OCI-LY3 (cell line): ENCODE results near the gene FBXO24.

ENCODE experiments used
- H2AFZ ChIP-seq: fragments of 200-600, 300-600 bp; shearing (Covaris generic); 2 replicates; pipeline ENCODE4 v1.6.0; 2014; ENCODE audit warnings: antibody characterized with exemption, low read depth, low read length
- H3K27ac ChIP-seq: fragments of 200-600, 300-600 bp; sonication (generic); 2 replicates; pipeline ENCODE4 v1.5.1; 2014; ENCODE audit warnings: mild to moderate bottlenecking, low read length, moderate library complexity, mixed read lengths
- H3K27me3 ChIP-seq: fragments of 200-600, 300-600 bp; sonication (generic); 2 replicates; pipeline ENCODE4 v1.6.1; 2014; ENCODE audit warnings: low read depth, low read length, mixed read lengths
- H3K36me3 ChIP-seq: fragments of 200-600, 300-600 bp; sonication (generic); replicated peaks from 2 replicates; pipeline ENCODE3; 2014; ENCODE audit warnings: low read depth, low read length, mixed read lengths
- H3K4me1 ChIP-seq: fragments of 300-600, 200-600 bp; sonication (generic); 2 replicates; pipeline ENCODE4 v1.6.1; 2014; ENCODE audit warnings: low read length, mixed read lengths
- H3K4me2 ChIP-seq: fragments of 200-600, 300-600 bp; sonication (generic); 2 replicates; pipeline ENCODE4 v1.6.1; 2014; ENCODE audit warnings: low read length, mixed read lengths
- H3K4me3 ChIP-seq: fragments of 300-600, 200-600 bp; sonication (generic); 2 replicates; pipeline ENCODE4 v1.5.1; 2014; ENCODE audit warnings: antibody characterized with exemption, mild to moderate bottlenecking, low read length, moderate library complexity
- H3K79me2 ChIP-seq: fragments of 300-600, 200-600 bp; shearing (Covaris generic); 2 replicates; pipeline ENCODE4 v1.6.1; 2014; ENCODE audit warnings: mild to moderate bottlenecking, low read length, mixed read lengths
- H3K9ac ChIP-seq: fragments of 300-600, 200-600 bp; shearing (Covaris generic); 2 replicates; pipeline ENCODE4 v1.6.0; 2014; ENCODE audit warnings: mild to moderate bottlenecking, low read length, moderate library complexity
- H3K9me3 ChIP-seq: fragments of 200-600, 300-600 bp; shearing (Covaris generic); 2 replicates; pipeline ENCODE4 v1.6.1; 2014; ENCODE audit warnings: low read length, mixed read lengths; ENCODE audit not compliant: insufficient read depth
- H4K20me1 ChIP-seq: fragments of 200-600, 300-600 bp; sonication (generic); 2 replicates; pipeline ENCODE4 v1.6.1; 2016; ENCODE audit warnings: low read length, mixed read lengths; ENCODE audit not compliant: insufficient read depth
- EZH2phosphoT487 ChIP-seq: fragments of 200-600 bp; shearing (Covaris generic); IDR thresholded peaks from 2 replicates; pipeline ENCODE4 v1.6.1; 2018; ENCODE audit warnings: antibody characterized with exemption, mixed run types, low read depth
- TF ChIP-seq, protein P1 (sequence below): fragments of 200-600, 300-600 bp; sonication (generic); IDR thresholded peaks from 2 replicates; pipeline ENCODE4 v1.5.1; 2014; ENCODE audit warnings: antibody characterized with exemption, low read length, low read depth

FBXO24 gene

DNA sequence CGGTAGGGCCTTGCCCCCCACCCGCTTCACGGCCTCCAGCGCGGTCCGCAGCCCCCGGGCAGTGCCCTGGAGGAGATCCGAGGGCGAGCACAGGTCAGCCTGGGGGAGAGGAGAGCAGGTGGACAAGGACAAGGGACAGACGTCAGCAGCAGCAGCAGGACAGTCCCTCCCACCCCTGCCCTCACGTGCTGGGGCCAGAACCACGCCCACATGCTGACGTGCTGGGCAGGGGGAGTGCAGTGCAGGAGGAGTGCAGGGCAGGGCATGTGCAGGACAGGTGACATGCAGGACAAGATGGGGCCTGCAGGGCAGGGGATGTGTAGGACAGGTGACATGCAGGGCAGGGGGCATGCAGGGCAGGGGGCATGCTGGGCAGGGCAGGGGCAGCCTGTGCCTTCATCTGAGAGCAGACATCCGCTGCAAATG is 10.9 kb upstream of the FBXO24 start:
- Histone ChIP-seq H3K9me3 (no peaks in the 10 kb centered on the region), H3K4me1 (no peaks in the 10 kb centered on the region), H2AFZ (no peak overlapping the region), H3K27ac (no peak overlapping the region), H3K4me3 (no peak overlapping the region), H4K20me1 (no peaks in the 10 kb centered on the region), H3K79me2 (no peaks in the 10 kb centered on the region), H3K4me2 (no peak overlapping the region), H3K9ac (no peak overlapping the region), H3K27me3 (no peaks in the 10 kb centered on the region), H3K36me3 (peaks cover 6% of the 10 kb centered on the region)
- no peak for TF ChIP-seq EZH2phosphoT487
- TF ChIP-seq, protein P1, sequence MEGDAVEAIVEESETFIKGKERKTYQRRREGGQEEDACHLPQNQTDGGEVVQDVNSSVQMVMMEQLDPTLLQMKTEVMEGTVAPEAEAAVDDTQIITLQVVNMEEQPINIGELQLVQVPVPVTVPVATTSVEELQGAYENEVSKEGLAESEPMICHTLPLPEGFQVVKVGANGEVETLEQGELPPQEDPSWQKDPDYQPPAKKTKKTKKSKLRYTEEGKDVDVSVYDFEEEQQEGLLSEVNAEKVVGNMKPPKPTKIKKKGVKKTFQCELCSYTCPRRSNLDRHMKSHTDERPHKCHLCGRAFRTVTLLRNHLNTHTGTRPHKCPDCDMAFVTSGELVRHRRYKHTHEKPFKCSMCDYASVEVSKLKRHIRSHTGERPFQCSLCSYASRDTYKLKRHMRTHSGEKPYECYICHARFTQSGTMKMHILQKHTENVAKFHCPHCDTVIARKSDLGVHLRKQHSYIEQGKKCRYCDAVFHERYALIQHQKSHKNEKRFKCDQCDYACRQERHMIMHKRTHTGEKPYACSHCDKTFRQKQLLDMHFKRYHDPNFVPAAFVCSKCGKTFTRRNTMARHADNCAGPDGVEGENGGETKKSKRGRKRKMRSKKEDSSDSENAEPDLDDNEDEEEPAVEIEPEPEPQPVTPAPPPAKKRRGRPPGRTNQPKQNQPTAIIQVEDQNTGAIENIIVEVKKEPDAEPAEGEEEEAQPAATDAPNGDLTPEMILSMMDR: no peak

DNA sequence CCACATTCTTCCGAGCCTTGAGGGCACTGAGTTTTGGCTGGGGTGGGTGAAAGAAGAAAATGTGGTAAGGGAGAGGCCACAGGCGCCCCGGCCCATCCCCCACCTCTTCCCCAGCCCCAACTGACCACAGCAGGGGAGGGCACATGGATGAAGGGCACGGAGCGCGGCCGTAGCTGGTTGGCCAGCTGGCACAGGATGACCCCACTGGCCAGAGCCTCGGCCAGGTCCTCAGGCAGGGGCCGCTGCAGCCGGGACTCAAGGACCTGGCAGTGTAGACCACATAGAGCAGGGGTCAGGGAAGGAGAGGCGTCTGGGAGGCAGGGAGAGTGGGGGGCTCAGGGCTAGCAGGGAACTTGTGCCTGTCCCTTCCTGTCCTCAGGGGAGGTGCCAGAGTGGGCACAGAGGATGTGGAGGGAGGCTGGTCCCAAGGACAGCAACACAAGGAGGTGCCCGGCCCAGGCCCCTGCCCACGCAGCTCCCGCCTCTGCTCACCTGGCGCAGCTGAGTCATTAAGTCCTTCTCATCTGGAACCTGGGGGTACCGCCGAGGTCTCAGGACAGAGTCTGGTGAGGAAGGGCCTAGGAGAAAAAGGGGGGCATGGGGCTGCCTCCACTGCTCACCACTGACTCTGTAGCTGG is 10.3 kb upstream of the FBXO24 start:
- Histone ChIP-seq H3K27me3 (no peaks in the 10 kb centered on the region), H3K27ac (no peak overlapping the region), H3K4me3 (no peak overlapping the region), H3K9me3 (no peaks in the 10 kb centered on the region), H3K36me3 (peaks cover 12% of the 10 kb centered on the region), H3K4me2 (no peak overlapping the region), H3K79me2 (no peaks in the 10 kb centered on the region), H4K20me1 (no peaks in the 10 kb centered on the region), H2AFZ (no peak overlapping the region), H3K9ac (no peak overlapping the region), H3K4me1 (no peaks in the 10 kb centered on the region)
- TF ChIP-seq EZH2phosphoT487: no peak
- TF ChIP-seq, protein P1: no peak

- Histone ChIP-seq H3K4me1 (no peaks in the 10 kb centered on the region), H2AFZ (no peak overlapping the region), H4K20me1 (no peaks in the 10 kb centered on the region), H3K9ac (no peak overlapping the region), H3K27me3 (no peaks in the 10 kb centered on the region), H3K27ac (no peak overlapping the region), H3K79me2 (no peaks in the 10 kb centered on the region), H3K36me3 (peaks cover 15% of the 10 kb centered on the region), H3K4me3 (no peak overlapping the region), H3K4me2 (no peak overlapping the region), H3K9me3 (no peaks in the 10 kb centered on the region)
- TF ChIP-seq, protein P1: no peak
These were observed 9.6 kb upstream of the FBXO24 start for GRCh38 chr7:100576384-100576993.

DNA sequence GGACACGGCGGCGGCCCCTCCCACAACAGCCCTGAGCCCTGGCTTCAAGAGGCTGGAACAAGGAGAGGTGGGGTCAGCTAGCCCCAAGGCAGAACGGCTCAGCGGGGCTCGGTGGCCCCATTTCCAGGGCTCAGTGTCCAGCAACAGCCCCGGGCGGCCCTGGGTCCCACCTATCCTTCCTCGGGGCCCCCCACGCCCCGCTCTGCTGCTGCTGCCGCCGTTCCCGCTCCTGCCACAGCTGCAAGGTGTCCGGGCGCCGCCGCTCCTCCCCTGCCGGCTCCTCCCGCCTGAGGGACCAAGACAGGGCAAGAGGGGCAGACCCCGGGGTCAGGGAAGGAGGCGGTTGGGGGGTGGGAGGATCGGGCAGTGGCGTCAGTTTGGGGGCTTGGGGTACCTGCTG is 9.0 kb upstream of the FBXO24 start:
- Histone ChIP-seq H3K9ac (no peak overlapping the region), H4K20me1 (no peaks in the 10 kb centered on the region), H3K27ac (no peak overlapping the region), H3K27me3 (no peaks in the 10 kb centered on the region), H3K4me2 (no peak overlapping the region), H3K79me2 (no peaks in the 10 kb centered on the region), H3K4me3 (no peak overlapping the region), H3K9me3 (no peaks in the 10 kb centered on the region), H3K36me3 (peaks cover 15% of the 10 kb centered on the region), H3K4me1 (no peaks in the 10 kb centered on the region), H2AFZ (no peak overlapping the region)
- TF ChIP-seq EZH2phosphoT487: no peak
- TF ChIP-seq, protein P1: no peak
